Measurements from ENCODE around the gene KIF1A.

Gene KIF1A

GRCh38 chr2:240741091-240741490, 78.9 kb downstream of the KIF1A start:
- Histone ChIP-seq H3K27me3 (ENCODE audit: insufficient read depth, low read length) (no peaks in the 10 kb centered on the region), H3K4me3 (ENCODE audit: low read length) (no peak overlapping the region), H2AFZ (ENCODE audit: low read depth, low read length) (no peak overlapping the region), H3K9me3 (ENCODE audit: low read length) (no peaks in the 10 kb centered on the region), H3K36me3 (ENCODE audit: insufficient read depth, low read length) (peaks cover 90% of the 10 kb centered on the region), H3K4me1 (ENCODE audit: insufficient read depth, low read length) (no peaks in the 10 kb centered on the region)

DNA sequence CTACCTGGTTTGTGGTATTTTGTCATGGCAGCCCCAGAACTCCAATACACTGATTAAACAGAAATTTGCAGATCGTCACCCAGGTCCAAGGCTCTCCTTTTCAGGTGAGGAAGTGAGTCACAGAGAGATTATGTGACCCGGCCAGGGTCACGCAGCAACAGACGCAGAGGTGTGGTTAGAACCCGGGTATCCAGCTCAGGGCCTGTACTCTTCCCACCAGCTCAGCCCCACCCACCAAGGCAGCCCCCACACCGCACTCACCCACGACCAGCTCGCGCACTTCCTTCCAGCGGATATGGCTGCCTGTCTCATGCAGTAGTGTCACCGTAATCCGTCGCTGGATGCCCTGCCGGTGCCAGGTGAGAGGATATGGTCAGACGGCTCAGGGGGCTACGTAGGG, 80.2 kb downstream of the KIF1A start:
- Histone ChIP-seq H3K36me3 (ENCODE audit: insufficient read depth, low read length) (peaks cover 87% of the 10 kb centered on the region), H3K4me3 (ENCODE audit: low read length) (no peak overlapping the region), H3K27me3 (ENCODE audit: insufficient read depth, low read length) (no peaks in the 10 kb centered on the region), H2AFZ (ENCODE audit: low read depth, low read length) (no peak overlapping the region), H3K4me1 (ENCODE audit: insufficient read depth, low read length) (no peaks in the 10 kb centered on the region), H3K9me3 (ENCODE audit: low read length) (no peaks in the 10 kb centered on the region)

DNA sequence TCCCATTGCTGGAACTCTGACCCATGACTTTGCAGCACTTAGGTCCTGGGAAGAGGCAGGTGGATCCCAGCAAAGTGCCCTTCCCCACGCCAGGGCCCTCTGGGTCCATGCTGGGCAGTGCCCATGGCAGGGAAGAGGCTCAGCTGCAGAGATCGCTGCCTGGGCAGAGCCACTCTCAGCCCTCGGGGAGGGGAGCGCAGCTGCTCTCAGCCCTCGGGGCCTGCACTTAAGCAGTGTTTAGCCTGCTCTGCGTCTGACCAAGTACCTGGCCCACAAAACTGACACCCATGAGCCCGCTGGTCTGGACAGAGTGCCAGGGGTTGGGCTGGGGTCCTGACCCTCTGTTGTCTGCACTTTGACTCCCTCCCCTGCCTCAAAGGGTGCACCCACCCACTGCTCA, 82.1 kb downstream of the KIF1A start:
- no peaks in the 10 kb centered on the region for H3K4me1 ChIP-seq (ENCODE audit: insufficient read depth, low read length)
- H3K27me3 ChIP-seq (ENCODE audit: insufficient read depth, low read length): no peaks in the 10 kb centered on the region
- peaks cover 86% of the 10 kb centered on the region for H3K36me3 ChIP-seq (ENCODE audit: insufficient read depth, low read length)
- no peaks in the 10 kb centered on the region for H3K9me3 ChIP-seq (ENCODE audit: low read length)
- no peak overlapping the region for H2AFZ ChIP-seq (ENCODE audit: low read depth, low read length)
- no peak overlapping the region for H3K4me3 ChIP-seq (ENCODE audit: low read length)

DNA sequence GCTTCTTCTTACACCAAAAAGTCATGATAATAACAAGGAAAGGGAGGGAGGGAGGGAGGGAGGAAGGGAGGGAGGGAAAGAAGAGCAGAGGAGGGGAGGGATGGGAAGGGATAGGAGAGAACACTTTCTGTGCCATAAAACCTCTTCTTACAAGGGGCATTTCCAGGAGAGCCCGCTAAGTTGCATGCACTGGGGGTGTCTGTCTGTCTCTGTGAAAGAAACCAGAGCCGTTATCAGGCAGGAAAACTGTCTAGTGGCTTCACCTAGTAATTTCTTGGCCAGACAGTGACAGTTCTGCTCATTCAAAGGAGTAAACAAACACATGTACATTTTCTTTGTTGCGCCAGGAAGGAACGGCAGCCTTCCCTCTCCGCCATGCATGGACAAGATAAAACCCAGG, 82.5 kb downstream of the KIF1A start:
- Histone ChIP-seq H3K36me3 (ENCODE audit: insufficient read depth, low read length) (peaks cover 85% of the 10 kb centered on the region), H3K4me3 (ENCODE audit: low read length) (no peak overlapping the region), H2AFZ (ENCODE audit: low read depth, low read length) (no peak overlapping the region), H3K9me3 (ENCODE audit: low read length) (no peaks in the 10 kb centered on the region), H3K27me3 (ENCODE audit: insufficient read depth, low read length) (no peaks in the 10 kb centered on the region), H3K4me1 (ENCODE audit: insufficient read depth, low read length) (no peaks in the 10 kb centered on the region)

- H3K36me3 ChIP-seq (ENCODE audit: insufficient read depth, low read length): peaks cover 76% of the 10 kb centered on the region
- no peak overlapping the region for H2AFZ ChIP-seq (ENCODE audit: low read depth, low read length)
- H3K27me3 ChIP-seq (ENCODE audit: insufficient read depth, low read length): no peaks in the 10 kb centered on the region
- no peaks in the 10 kb centered on the region for H3K9me3 ChIP-seq (ENCODE audit: low read length)
- no peaks in the 10 kb centered on the region for H3K4me1 ChIP-seq (ENCODE audit: insufficient read depth, low read length)
- H3K4me3 ChIP-seq (ENCODE audit: low read length): no peak overlapping the region
Observed at GRCh38 chr2:240736281-240737250, 83.5 kb downstream of the KIF1A start.

DNA sequence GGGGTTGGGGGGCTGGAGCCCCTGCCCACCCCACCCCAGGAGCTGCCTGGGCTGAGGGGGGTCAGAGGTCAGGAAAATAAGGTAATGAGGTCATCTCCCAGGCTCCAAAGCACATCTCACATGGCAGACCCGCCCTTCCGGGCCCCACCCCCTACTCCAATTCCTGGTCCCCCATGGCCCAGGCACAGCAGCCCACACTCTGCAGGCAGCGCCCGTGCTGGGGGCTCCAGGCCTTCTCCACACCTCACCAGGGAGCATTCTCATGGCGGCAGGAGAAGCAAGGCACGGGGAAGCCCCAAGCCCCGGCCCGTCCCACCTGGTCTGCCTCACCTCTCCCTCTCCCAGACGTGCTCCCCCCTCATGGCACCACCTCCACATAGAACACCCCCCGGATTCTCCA, 84.5 kb downstream of the KIF1A start:
- H3K36me3 ChIP-seq (ENCODE audit: insufficient read depth, low read length): peaks cover 69% of the 10 kb centered on the region
- H3K27me3 ChIP-seq (ENCODE audit: insufficient read depth, low read length): no peaks in the 10 kb centered on the region
- H3K4me3 ChIP-seq (ENCODE audit: low read length): no peak overlapping the region
- no peaks in the 10 kb centered on the region for H3K9me3 ChIP-seq (ENCODE audit: low read length)
- no peaks in the 10 kb centered on the region for H3K4me1 ChIP-seq (ENCODE audit: insufficient read depth, low read length)
- no peak overlapping the region for H2AFZ ChIP-seq (ENCODE audit: low read depth, low read length)

DNA sequence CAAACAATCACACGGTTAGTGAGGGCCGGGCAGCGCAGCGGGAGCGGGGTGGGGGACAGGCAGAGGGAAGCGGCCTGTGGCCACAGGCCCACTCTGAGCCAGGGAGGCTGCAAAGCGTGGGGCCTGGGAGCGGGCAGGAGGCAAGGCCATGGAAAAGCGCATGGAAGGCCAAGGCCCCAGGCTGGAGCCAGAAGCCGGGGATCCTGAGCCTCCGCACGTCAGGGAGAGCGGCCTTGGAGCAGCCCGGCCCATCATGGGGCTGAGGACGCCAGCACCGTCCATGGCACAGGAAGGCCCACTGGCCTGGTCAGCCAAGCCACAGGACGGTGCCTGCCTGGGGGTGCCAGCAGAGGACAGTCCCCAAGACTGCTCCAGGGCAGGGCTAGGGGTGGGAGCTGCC, 85.3 kb downstream of the KIF1A start:
- Histone ChIP-seq H3K27me3 (ENCODE audit: insufficient read depth, low read length) (no peaks in the 10 kb centered on the region), H3K36me3 (ENCODE audit: insufficient read depth, low read length) (peaks cover 63% of the 10 kb centered on the region), H3K4me3 (ENCODE audit: low read length) (no peak overlapping the region), H2AFZ (ENCODE audit: low read depth, low read length) (no peak overlapping the region), H3K9me3 (ENCODE audit: low read length) (no peaks in the 10 kb centered on the region), H3K4me1 (ENCODE audit: insufficient read depth, low read length) (no peaks in the 10 kb centered on the region)

DNA sequence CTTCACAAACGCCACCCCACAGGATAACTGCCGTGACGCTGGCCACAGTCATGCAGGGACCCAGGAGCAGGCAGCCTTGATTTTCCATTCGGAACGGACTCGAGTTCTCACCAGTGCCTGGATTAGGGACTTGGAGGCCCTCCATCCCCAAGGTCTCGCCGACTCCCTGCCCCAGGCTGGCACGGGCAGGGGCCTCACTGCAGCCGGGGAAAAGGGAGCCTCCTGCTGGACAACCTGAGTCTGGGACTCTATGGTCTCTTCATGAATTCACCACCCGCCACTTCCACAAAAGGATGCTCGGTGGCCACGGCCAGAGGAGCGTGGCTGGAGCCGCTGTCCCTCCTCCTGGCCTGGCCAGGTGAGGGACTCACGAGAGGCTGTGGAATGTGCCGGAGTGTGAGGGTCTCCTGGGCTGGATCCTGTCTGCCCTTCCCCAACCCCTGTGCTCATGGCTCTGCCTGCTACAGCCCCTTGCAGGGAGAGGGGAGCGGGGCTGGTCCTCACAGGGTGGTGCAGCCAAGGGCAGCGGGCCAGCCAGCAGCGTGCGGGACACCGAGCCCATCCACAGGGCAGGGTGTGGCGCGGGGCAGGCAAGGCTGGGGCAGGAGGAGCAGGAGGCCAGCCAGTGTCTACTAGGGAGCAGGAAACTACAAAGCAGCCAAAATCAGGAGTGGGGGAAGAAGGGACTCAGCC, 86.1 kb downstream of the KIF1A start:
- Histone ChIP-seq H3K9me3 (ENCODE audit: low read length) (no peaks in the 10 kb centered on the region), H3K27me3 (ENCODE audit: insufficient read depth, low read length) (no peaks in the 10 kb centered on the region), H3K36me3 (ENCODE audit: insufficient read depth, low read length) (peaks cover 55% of the 10 kb centered on the region), H3K4me1 (ENCODE audit: insufficient read depth, low read length) (no peaks in the 10 kb centered on the region), H3K4me3 (ENCODE audit: low read length) (no peak overlapping the region), H2AFZ (ENCODE audit: low read depth, low read length) (no peak overlapping the region)

- Histone ChIP-seq H3K9me3 (ENCODE audit: low read length) (no peaks in the 10 kb centered on the region), H2AFZ (ENCODE audit: low read depth, low read length) (no peak overlapping the region), H3K4me1 (ENCODE audit: insufficient read depth, low read length) (no peaks in the 10 kb centered on the region), H3K36me3 (ENCODE audit: insufficient read depth, low read length) (peaks cover 46% of the 10 kb centered on the region), H3K4me3 (ENCODE audit: low read length) (no peak overlapping the region), H3K27me3 (ENCODE audit: insufficient read depth, low read length) (no peaks in the 10 kb centered on the region)
Observed at GRCh38 chr2:240732911-240733622, 87.0 kb downstream of the KIF1A start.

DNA sequence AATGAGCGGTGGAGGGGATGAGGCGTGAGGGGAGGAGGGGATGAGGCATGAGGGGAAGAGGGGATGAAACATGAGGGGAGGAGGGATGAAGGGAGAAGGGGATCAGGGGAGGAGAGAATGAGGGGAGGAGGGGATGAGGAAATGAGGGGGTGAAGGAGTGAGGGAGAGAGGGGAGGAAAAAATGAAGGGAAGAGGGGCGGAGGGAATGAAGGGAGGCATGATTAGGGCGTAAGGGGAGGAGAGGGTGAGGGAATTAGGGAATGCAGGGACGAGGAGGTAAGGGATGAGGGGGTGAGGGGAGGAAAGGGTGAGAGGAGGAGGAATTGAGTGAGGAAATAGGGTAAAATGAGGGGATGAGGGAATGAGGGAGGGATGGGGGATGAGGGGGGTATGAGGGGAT, 87.8 kb downstream of the KIF1A start:
- Histone ChIP-seq H3K36me3 (ENCODE audit: insufficient read depth, low read length) (peaks cover 39% of the 10 kb centered on the region), H2AFZ (ENCODE audit: low read depth, low read length) (no peak overlapping the region), H3K4me3 (ENCODE audit: low read length) (no peak overlapping the region), H3K27me3 (ENCODE audit: insufficient read depth, low read length) (no peaks in the 10 kb centered on the region), H3K4me1 (ENCODE audit: insufficient read depth, low read length) (no peaks in the 10 kb centered on the region), H3K9me3 (ENCODE audit: low read length) (no peaks in the 10 kb centered on the region)

- H3K27me3 ChIP-seq (ENCODE audit: insufficient read depth, low read length): no peaks in the 10 kb centered on the region
- no peaks in the 10 kb centered on the region for H3K4me1 ChIP-seq (ENCODE audit: insufficient read depth, low read length)
- peaks cover 35% of the 10 kb centered on the region for H3K36me3 ChIP-seq (ENCODE audit: insufficient read depth, low read length)
- H3K9me3 ChIP-seq (ENCODE audit: low read length): no peaks in the 10 kb centered on the region
- H3K4me3 ChIP-seq (ENCODE audit: low read length): no peak overlapping the region
- H2AFZ ChIP-seq (ENCODE audit: low read depth, low read length): no peak overlapping the region
Observed at GRCh38 chr2:240731178-240731545, 88.9 kb downstream of the KIF1A start.

DNA sequence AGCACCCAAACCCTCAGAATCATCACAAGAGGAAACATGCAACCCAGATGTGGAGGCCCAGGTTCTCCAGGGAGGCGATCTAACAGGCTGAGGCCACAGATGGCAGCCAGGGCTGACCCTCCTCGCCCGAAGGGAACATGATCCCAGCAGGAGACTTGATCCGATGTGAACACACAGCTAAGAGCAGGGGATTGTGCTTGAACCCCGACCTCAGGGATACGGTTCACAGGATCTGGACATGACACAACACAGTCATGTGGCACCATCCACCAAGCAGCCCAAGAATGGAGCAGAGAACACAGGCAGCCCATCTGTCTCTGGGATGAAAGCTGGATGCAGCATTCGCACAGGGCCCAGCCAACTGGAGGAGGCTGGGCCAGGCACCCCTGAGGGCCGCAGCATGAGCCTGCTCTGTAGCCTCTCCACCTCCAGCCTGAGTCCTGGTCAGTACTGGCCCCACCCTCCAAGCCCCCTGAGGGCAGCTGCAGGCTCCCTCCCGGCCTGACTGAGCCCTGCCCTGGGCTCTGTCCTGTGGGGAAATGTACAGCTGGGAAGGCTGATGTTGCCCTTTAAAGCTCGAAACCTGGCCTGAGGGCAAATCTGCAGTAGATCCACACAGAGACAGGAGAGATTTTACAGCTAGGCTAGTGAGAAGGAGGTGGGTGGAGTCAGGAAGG, 89.4 kb downstream of the KIF1A start:
- no peaks in the 10 kb centered on the region for H3K4me1 ChIP-seq (ENCODE audit: insufficient read depth, low read length)
- no peaks in the 10 kb centered on the region for H3K9me3 ChIP-seq (ENCODE audit: low read length)
- H3K4me3 ChIP-seq (ENCODE audit: low read length): no peak overlapping the region
- H3K36me3 ChIP-seq (ENCODE audit: insufficient read depth, low read length): peaks cover 35% of the 10 kb centered on the region
- H2AFZ ChIP-seq (ENCODE audit: low read depth, low read length): no peak overlapping the region
- H3K27me3 ChIP-seq (ENCODE audit: insufficient read depth, low read length): no peaks in the 10 kb centered on the region

DNA sequence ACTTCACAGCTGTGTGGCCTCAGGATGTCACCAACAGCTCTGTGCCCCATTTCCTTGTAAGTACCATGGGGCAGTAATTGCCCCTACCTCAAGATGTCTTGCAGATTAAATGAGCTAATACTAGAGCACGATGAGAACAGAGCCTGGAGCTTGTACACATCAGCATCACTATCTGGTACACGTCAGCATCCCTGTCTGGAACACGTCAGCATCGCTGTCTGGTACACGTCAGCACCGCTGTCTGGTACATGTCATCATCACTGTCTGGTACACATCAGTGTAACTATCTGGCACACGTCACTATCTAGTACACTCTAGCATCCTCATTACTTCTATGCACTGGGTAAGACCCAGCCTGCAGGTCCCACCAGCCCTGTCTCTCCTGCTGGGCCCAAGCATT, 91.2 kb downstream of the KIF1A start:
- H2AFZ ChIP-seq (ENCODE audit: low read depth, low read length): no peak overlapping the region
- peaks cover 39% of the 10 kb centered on the region for H3K36me3 ChIP-seq (ENCODE audit: insufficient read depth, low read length)
- no peaks in the 10 kb centered on the region for H3K27me3 ChIP-seq (ENCODE audit: insufficient read depth, low read length)
- H3K4me3 ChIP-seq (ENCODE audit: low read length): no peak overlapping the region
- no peaks in the 10 kb centered on the region for H3K9me3 ChIP-seq (ENCODE audit: low read length)
- no peaks in the 10 kb centered on the region for H3K4me1 ChIP-seq (ENCODE audit: insufficient read depth, low read length)

All from neuron (in vitro differentiated cells).